Neural crest cell (in vitro differentiated cells): Measurements from ENCODE around the gene ZNF816. TPM values are rescaled to one million over a fixed set of nuclear protein-coding genes. Genes with fewer than 3 reads are reported as not detected.
"Not testable (repeated sequence)": the region's sequence is repeated elsewhere in the genome, so short reads cannot be mapped to it uniquely, and the experiment has no call there.

Experiments
- DNase-seq: peaks from one replicate; pipeline ENCODE4 v3.0.0; 2021; ENCODE audit warnings: low read depth, mixed read lengths, low spot score
- H3K27ac Mint-ChIP-seq: one replicate; pipeline ENCODE4 v1.8.0; 2021; ENCODE audit warnings: mild to moderate bottlenecking, mixed read lengths; ENCODE audit not compliant: unreplicated experiment
- H3K27me3 Mint-ChIP-seq: 2 replicates; pipeline ENCODE4 v1.8.0; 2021; ENCODE audit warnings: low read depth, mild to moderate bottlenecking, mixed read lengths
- H3K36me3 Mint-ChIP-seq: 2 replicates; pipeline ENCODE4 v1.8.0; 2021; ENCODE audit warnings: low read depth, mild to moderate bottlenecking, mixed read lengths
- H3K4me1 Mint-ChIP-seq: 2 replicates; pipeline ENCODE4 v1.8.0; 2021; ENCODE audit warnings: mixed read lengths
- H3K4me3 Mint-ChIP-seq: one replicate; pipeline ENCODE4 v1.8.0; 2021; ENCODE audit warnings: mild to moderate bottlenecking, mixed read lengths
- H3K9me3 Mint-ChIP-seq: 2 replicates; pipeline ENCODE4 v1.8.0; 2021; ENCODE audit warnings: mixed read lengths
- CTCF ChIP-seq: fragments of 200-600 bp; sonication (generic); conservative IDR thresholded peaks from 2 replicates; pipeline ENCODE4 v1.5.0; 2021; ENCODE audit warnings: antibody characterized with exemption, mild to moderate bottlenecking
- total RNA-seq: library from RNA; stranded (reverse); gene quantifications from 2 replicates; pipeline ENCODE4 v1.2.1, GENCODE V29; 2021

Gene ZNF816
- total RNA-seq, 1 donor from 2014 or later = 13.8 TPM

GRCh38 chr19:52946322-52947310, 16.1 kb downstream of the ZNF816 start:
- DNase-seq = peak; percentile 22
- H3K9me3 Mint-ChIP-seq = peaks cover 15% of the 10 kb centered on the region
- H3K27me3 Mint-ChIP-seq = peaks cover 10% of the 10 kb centered on the region
- no peak for TF ChIP-seq CTCF
- H3K27ac Mint-ChIP-seq = no peak overlapping the region
- H3K4me1 Mint-ChIP-seq = peaks cover 19% of the 10 kb centered on the region
- H3K4me3 Mint-ChIP-seq = peak overlapping the region; percentile 37
- peaks cover 45% of the 10 kb centered on the region for H3K36me3 Mint-ChIP-seq

- Mint-ChIP-seq H3K36me3 (peaks cover 37% of the 10 kb centered on the region), H3K4me1 (peaks cover 25% of the 10 kb centered on the region), H3K4me3 (peak overlapping the region; percentile 71), H3K27me3 (peaks cover 10% of the 10 kb centered on the region), H3K9me3 (peaks cover 13% of the 10 kb centered on the region), H3K27ac (no peak overlapping the region)
- no peak for DNase-seq
- TF ChIP-seq CTCF = no peak
These were observed 16.9 kb downstream of the ZNF816 start for GRCh38 chr19:52945652-52946321.

- H3K36me3 Mint-ChIP-seq = peaks cover 28% of the 10 kb centered on the region
- H3K4me1 Mint-ChIP-seq = peaks cover 25% of the 10 kb centered on the region
- peak overlapping the region; percentile 71 for H3K4me3 Mint-ChIP-seq
- not testable (repeated sequence) for H3K9me3 Mint-ChIP-seq, H3K27me3 Mint-ChIP-seq, H3K27ac Mint-ChIP-seq, DNase-seq
These were observed 17.8 kb downstream of the ZNF816 start for GRCh38 chr19:52944703-52945493.

GRCh38 chr19:52943884-52944643, 18.6 kb downstream of the ZNF816 start:
- peaks cover 25% of the 10 kb centered on the region for H3K4me1 Mint-ChIP-seq
- H3K36me3 Mint-ChIP-seq = peaks cover 21% of the 10 kb centered on the region
- H3K9me3 Mint-ChIP-seq = no peaks in the 10 kb centered on the region
- no peak overlapping the region for H3K27ac Mint-ChIP-seq
- peaks cover 7% of the 10 kb centered on the region for H3K27me3 Mint-ChIP-seq
- no peak for TF ChIP-seq CTCF
- peak overlapping the region; percentile 41 for H3K4me3 Mint-ChIP-seq
- DNase-seq = no peak

- Mint-ChIP-seq H3K36me3 (peaks cover 20% of the 10 kb centered on the region), H3K27ac (no peak overlapping the region), H3K9me3 (no peaks in the 10 kb centered on the region), H3K27me3 (peaks cover 7% of the 10 kb centered on the region), H3K4me1 (peaks cover 29% of the 10 kb centered on the region), H3K4me3 (peak overlapping the region; percentile 93)
- no peak for TF ChIP-seq CTCF
- no peak for DNase-seq
These were observed 19.4 kb downstream of the ZNF816 start for GRCh38 chr19:52943134-52943883.
